Measurements from ENCODE around the gene PFDN6.
"Not testable (repeated sequence)": the region's sequence is repeated elsewhere in the genome, so short reads cannot be mapped to it uniquely, and the experiment has no call there.

The PFDN6 gene

GRCh38 chr6:33273129-33273923 lies 16.1 kb upstream of the PFDN6 start:
- in situ Hi-C loops (cut with MboI; ENCODE audit: low sequenced_read_pairs): no loop called here

GRCh38 chr6:33273924-33274902 lies 15.2 kb upstream of the PFDN6 start:
- in situ Hi-C loops (cut with MboI; ENCODE audit: low sequenced_read_pairs): no loop called here

GRCh38 chr6:33275795-33276580 lies 13.4 kb upstream of the PFDN6 start:
- in situ Hi-C loops (cut with MboI; ENCODE audit: low sequenced_read_pairs): not testable (repeated sequence)

GRCh38 chr6:33276581-33276863 lies 12.9 kb upstream of the PFDN6 start:
- in situ Hi-C loops (cut with MboI; ENCODE audit: low sequenced_read_pairs): no loop called here

- in situ Hi-C loops (cut with MboI; ENCODE audit: low sequenced_read_pairs): no loop called here
Measured at GRCh38 chr6:33276864-33277662, 12.3 kb upstream of the PFDN6 start, which contains the start of gene B3GALT4. TSS of gene B3GALT4 (plus strand) at chr6:33277123. CDS start at chr6:33277420, 297 bp downstream.

- in situ Hi-C loops (cut with MboI; ENCODE audit: low sequenced_read_pairs): no loop called here
Measured at GRCh38 chr6:33277663-33278391, 11.6 kb upstream of the PFDN6 start.

GRCh38 chr6:33278392-33278741 lies 11.0 kb upstream of the PFDN6 start:
- in situ Hi-C loops (cut with MboI; ENCODE audit: low sequenced_read_pairs): no loop called here

- in situ Hi-C loops (cut with MboI; ENCODE audit: low sequenced_read_pairs): no loop called here
Measured at GRCh38 chr6:33278810-33279209, 10.6 kb upstream of the PFDN6 start.

- in situ Hi-C loops (cut with MboI; ENCODE audit: low sequenced_read_pairs): no loop called here
Measured at GRCh38 chr6:33279257-33279695, 10.1 kb upstream of the PFDN6 start.

- in situ Hi-C loops (cut with MboI; ENCODE audit: low sequenced_read_pairs): no loop called here
Measured at GRCh38 chr6:33279971-33280511, 9.4 kb upstream of the PFDN6 start.

- in situ Hi-C loops (cut with MboI; ENCODE audit: low sequenced_read_pairs): no loop called here
Measured at GRCh38 chr6:33280539-33280938, 8.9 kb upstream of the PFDN6 start.

- in situ Hi-C loops (cut with MboI; ENCODE audit: low sequenced_read_pairs): not testable (repeated sequence)
Measured at GRCh38 chr6:33285214-33285613, 4.2 kb upstream of the PFDN6 start.

GRCh38 chr6:33286946-33287914 lies 2.2 kb upstream of the PFDN6 start:
- in situ Hi-C loops (cut with MboI; ENCODE audit: low sequenced_read_pairs): no loop called here

- in situ Hi-C loops (cut with MboI; ENCODE audit: low sequenced_read_pairs): no loop called here
Measured at GRCh38 chr6:33288141-33288920, 1.1 kb upstream of the PFDN6 start.

- in situ Hi-C loops (cut with MboI; ENCODE audit: low sequenced_read_pairs): no loop called here
Measured at GRCh38 chr6:33289784-33290315, 449 bp downstream of the PFDN6 start.

- in situ Hi-C loops (cut with MboI; ENCODE audit: low sequenced_read_pairs): no loop called here
Measured at GRCh38 chr6:33290459-33290858, 1.1 kb downstream of the PFDN6 start.

GRCh38 chr6:33292996-33293682 lies 3.7 kb downstream of the PFDN6 start:
- in situ Hi-C loops (cut with MboI; ENCODE audit: low sequenced_read_pairs): no loop called here

All from hTERT RPE-1 (cell line).